ENCODE measurements around the gene ENO4. TPM values are rescaled to one million over a fixed set of nuclear protein-coding genes. Genes with fewer than 3 reads are reported as not detected.

ENO4 gene
- total and polyA plus RNA-seq, 7 donors = not detected

DNA sequence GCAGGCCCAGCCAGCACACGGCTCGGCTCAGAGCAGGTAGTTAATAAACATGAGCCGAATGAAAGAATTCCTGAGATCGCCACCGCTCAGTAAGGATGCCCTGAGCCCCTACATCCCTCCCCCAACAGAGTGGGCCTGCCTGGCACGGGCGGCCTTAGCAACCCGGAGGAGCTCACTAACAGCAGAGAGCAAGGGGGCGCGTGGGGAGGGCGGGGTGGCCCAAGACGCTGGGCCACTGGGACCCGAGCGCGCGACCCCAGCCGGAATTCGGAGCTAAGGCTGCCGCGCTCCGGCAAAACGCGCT, 403 bp upstream of the ENO4 start:
- intact Hi-C loops (cut with DNase I) = no loop called here
- Histone ChIP-seq H3K27me3 (ENCODE audit: insufficient read depth in 3 of 3, low read length in 2 of 3) (peaks cover 0 to 58% (median 16%) of the 10 kb centered on the region in 3 donors), H3K9me3 (no peaks in the 10 kb centered on the region), H3K27ac (no peak overlapping the region), H3K4me3 (peak overlapping the region; percentile 60), H3K36me3 (ENCODE audit: insufficient read depth in 1 of 2, low read depth in 1 of 2) (no peaks in the 10 kb centered on the region), H3K4me1 (no peaks in the 10 kb centered on the region)
- WGBS, 3 donors = 1 to 2% (median 2%) methylated on average over 23 of the region's 23 CpGs
- TF ChIP-seq, protein P1, sequence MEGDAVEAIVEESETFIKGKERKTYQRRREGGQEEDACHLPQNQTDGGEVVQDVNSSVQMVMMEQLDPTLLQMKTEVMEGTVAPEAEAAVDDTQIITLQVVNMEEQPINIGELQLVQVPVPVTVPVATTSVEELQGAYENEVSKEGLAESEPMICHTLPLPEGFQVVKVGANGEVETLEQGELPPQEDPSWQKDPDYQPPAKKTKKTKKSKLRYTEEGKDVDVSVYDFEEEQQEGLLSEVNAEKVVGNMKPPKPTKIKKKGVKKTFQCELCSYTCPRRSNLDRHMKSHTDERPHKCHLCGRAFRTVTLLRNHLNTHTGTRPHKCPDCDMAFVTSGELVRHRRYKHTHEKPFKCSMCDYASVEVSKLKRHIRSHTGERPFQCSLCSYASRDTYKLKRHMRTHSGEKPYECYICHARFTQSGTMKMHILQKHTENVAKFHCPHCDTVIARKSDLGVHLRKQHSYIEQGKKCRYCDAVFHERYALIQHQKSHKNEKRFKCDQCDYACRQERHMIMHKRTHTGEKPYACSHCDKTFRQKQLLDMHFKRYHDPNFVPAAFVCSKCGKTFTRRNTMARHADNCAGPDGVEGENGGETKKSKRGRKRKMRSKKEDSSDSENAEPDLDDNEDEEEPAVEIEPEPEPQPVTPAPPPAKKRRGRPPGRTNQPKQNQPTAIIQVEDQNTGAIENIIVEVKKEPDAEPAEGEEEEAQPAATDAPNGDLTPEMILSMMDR (IDR thresholded peaks at IDR 0.05) = no peak
- ATAC-seq (no peak), DNase-seq (no peak)

DNA sequence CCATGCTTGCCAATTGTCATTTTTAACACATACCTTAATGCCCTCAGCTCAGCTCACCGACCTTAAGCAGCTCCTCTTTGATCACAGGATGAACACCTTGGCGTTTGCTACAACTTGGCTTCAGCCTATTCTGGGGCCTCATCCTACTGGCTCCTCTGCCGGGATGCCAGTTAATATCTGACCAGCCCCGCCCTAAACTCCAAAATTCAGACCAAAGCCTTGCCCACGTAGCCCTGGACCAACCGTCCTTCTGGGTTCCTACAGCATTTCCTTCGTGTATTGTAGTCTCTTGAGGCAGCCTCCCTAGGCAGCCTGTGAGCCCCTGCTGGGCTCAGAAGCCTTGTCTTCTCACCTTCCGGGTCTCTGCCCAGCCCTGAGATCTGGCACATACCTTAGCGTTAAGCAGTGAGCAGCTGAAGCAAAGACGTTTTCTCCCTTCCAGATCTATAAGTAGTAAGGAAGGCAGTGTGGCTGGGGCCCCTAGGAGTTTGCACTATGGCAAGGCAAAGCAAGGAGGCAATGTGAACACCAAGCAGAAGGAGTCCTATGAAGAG, 836 bp downstream of the ENO4 start:
- no peak for ATAC-seq
- TF ChIP-seq, protein P1 (IDR thresholded peaks at IDR 0.05) = no peak
- Histone ChIP-seq H3K27me3 (ENCODE audit: insufficient read depth in 3 of 3, low read length in 2 of 3) (peaks cover 0 to 58% (median 16%) of the 10 kb centered on the region in 3 donors), H3K36me3 (ENCODE audit: insufficient read depth in 1 of 2, low read depth in 1 of 2) (no peaks in the 10 kb centered on the region), H3K27ac (no peak overlapping the region), H3K4me3 (peak overlapping the region; percentile 60), H3K4me1 (no peaks in the 10 kb centered on the region), H3K9me3 (no peaks in the 10 kb centered on the region)
- intact Hi-C loops (cut with DNase I) = no loop called here
- no peak for DNase-seq
- 29 to 36% (median 32%) methylated on average over 10 of the region's 10 CpGs for WGBS, 3 donors

DNA sequence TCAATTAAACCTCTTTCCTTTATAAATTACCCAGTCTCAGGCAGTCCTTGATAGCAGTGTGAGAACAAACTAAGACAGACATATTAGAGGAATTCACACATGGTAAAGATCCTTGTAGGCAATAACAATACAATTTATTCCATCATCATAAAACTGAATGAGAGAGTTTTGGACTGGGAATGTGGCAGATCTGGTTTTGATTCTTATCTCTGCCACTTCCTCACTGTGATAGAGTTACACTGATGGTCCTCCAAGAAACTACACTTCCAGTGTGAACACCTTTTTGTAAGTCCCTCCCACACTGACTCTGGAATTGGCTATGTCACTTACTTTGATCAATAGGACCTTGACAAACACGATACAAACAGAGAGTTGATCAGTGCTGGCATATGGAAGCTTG, 2.9 kb downstream of the ENO4 start:
- ATAC-seq (no peak), DNase-seq (no peak)
- Histone ChIP-seq H3K27ac (no peak overlapping the region), H3K4me1 (no peaks in the 10 kb centered on the region), H3K4me3 (no peak overlapping the region), H3K27me3 (ENCODE audit: insufficient read depth in 3 of 3, low read length in 2 of 3) (peaks cover 0 to 51% (median 16%) of the 10 kb centered on the region in 3 donors), H3K36me3 (ENCODE audit: insufficient read depth in 1 of 2, low read depth in 1 of 2) (no peaks in the 10 kb centered on the region), H3K9me3 (no peaks in the 10 kb centered on the region)
- TF ChIP-seq, protein P1 (IDR thresholded peaks at IDR 0.05) = no peak
- intact Hi-C loops (cut with DNase I) = no loop called here
- 72 to 83% (median 82%) methylated on average over 1 of the region's 1 CpG for WGBS, 3 donors

DNA sequence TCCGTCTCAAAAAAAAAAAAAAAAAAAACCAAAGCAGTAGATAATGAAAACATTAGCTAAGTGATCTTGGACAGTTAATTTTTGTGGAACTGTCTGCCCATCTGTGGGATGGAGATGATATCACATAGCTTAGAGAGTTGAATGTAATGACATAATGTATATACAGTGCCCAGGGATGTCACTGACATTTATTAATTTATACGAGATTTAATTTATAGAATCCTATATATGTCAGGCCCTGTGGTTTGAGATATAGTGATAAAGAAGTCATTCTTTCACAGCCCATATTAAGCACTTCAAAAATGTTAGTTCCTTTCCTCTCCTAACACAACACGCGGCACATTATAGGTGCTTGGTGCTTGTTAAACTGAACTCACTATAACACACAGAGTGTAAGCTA, 4.0 kb downstream of the ENO4 start:
- DNase-seq (no peak), ATAC-seq (no peak)
- H3K9me3 ChIP-seq = peaks cover under 1% of the 10 kb centered on the region
- H3K27ac ChIP-seq = no peak overlapping the region
- H3K36me3 ChIP-seq (ENCODE audit: insufficient read depth in 1 of 2, low read depth in 1 of 2) = no peaks in the 10 kb centered on the region
- WGBS, 3 donors = 84 to 92% (median 90%) methylated on average over 4 of the region's 4 CpGs
- TF ChIP-seq, protein P1 (IDR thresholded peaks at IDR 0.05) = no peak
- no peaks in the 10 kb centered on the region for H3K4me1 ChIP-seq
- H3K4me3 ChIP-seq = no peak overlapping the region
- H3K27me3 ChIP-seq (ENCODE audit: insufficient read depth in 3 of 3, low read length in 2 of 3) = peaks cover 0 to 42% (median 11%) of the 10 kb centered on the region in 3 donors
- intact Hi-C loops (cut with DNase I) = no loop called here

DNA sequence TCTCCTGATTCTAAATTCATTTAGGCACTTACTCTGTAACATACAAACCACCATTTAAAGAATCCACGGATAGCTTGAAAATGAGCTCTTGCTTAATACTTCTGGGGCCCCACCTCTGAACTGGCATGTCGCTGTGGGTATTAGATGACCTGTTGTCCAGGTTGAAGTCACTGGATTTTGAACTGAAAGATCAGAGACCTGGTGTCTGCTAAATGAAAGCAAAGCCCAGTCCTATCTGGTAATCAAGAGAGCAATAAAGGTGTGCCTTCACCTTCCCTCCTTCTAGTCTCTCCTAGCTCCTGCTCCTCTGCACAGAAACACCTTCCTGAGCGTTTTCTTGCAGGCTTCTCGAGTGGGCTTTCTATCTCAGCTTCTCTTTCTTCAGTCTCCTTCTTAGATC, 4.4 kb downstream of the ENO4 start:
- DNase-seq = no peak
- no peak for ATAC-seq
- TF ChIP-seq, protein P1 (IDR thresholded peaks at IDR 0.05) = no peak

More for the DNA sequence above, 4.4 kb downstream of the ENO4 start:
- no peak overlapping the region for H3K4me3 ChIP-seq
- H3K36me3 ChIP-seq (ENCODE audit: insufficient read depth in 1 of 2, low read depth in 1 of 2) = no peaks in the 10 kb centered on the region
- H3K4me1 ChIP-seq = no peaks in the 10 kb centered on the region
- H3K27me3 ChIP-seq (ENCODE audit: insufficient read depth in 3 of 3, low read length in 2 of 3) = peaks cover 0 to 38% (median 11%) of the 10 kb centered on the region in 3 donors
- intact Hi-C loops (cut with DNase I) = no loop called here
- H3K27ac ChIP-seq = no peak overlapping the region
- H3K9me3 ChIP-seq = peaks cover 5% of the 10 kb centered on the region
- WGBS, 3 donors = 84 to 86% (median 85%) methylated on average over 4 of the region's 4 CpGs

Data from psoas muscle (tissue), 8 donors.